ENCODE data around the gene PPP6R1. TPM values are rescaled to one million over a fixed set of nuclear protein-coding genes. Genes with fewer than 3 reads are reported as not detected.

The PPP6R1 gene
- total RNA-seq, 1 donor from 2014 or later: 63.0 TPM

- Mint-ChIP-seq H3K4me3 (ENCODE audit: unreplicated experiment) (no peak overlapping the region), H3K36me3 (ENCODE audit: unreplicated experiment) (no peaks in the 10 kb centered on the region), H3K27ac (ENCODE audit: unreplicated experiment) (no peak overlapping the region), H3K4me1 (ENCODE audit: unreplicated experiment) (peaks cover 6% of the 10 kb centered on the region), H3K9me3 (ENCODE audit: unreplicated experiment) (no peaks in the 10 kb centered on the region), H3K27me3 (ENCODE audit: unreplicated experiment) (peaks cover 11% of the 10 kb centered on the region)
- TF ChIP-seq CTCF (IDR thresholded peaks at IDR 0.05): no peak
- DNase-seq (ENCODE audit: extremely low spot score, unreplicated experiment): no peak
Measured at GRCh38 chr19:55188625-55189024, 70.2 kb downstream of the PPP6R1 start.

GRCh38 chr19:55186080-55186479, 72.7 kb downstream of the PPP6R1 start:
- no peak for TF ChIP-seq CTCF (IDR thresholded peaks at IDR 0.05)
- H3K4me3 Mint-ChIP-seq (ENCODE audit: unreplicated experiment): no peak overlapping the region
- DNase-seq (ENCODE audit: extremely low spot score, unreplicated experiment): no peak
- no peaks in the 10 kb centered on the region for H3K36me3 Mint-ChIP-seq (ENCODE audit: unreplicated experiment)
- no peaks in the 10 kb centered on the region for H3K9me3 Mint-ChIP-seq (ENCODE audit: unreplicated experiment)
- H3K27me3 Mint-ChIP-seq (ENCODE audit: unreplicated experiment): peaks cover 17% of the 10 kb centered on the region
- H3K27ac Mint-ChIP-seq (ENCODE audit: unreplicated experiment): no peak overlapping the region
- peaks cover 6% of the 10 kb centered on the region for H3K4me1 Mint-ChIP-seq (ENCODE audit: unreplicated experiment)

- Mint-ChIP-seq H3K4me3 (ENCODE audit: unreplicated experiment) (no peak overlapping the region), H3K27me3 (ENCODE audit: unreplicated experiment) (peaks cover 35% of the 10 kb centered on the region), H3K27ac (ENCODE audit: unreplicated experiment) (no peak overlapping the region), H3K9me3 (ENCODE audit: unreplicated experiment) (no peaks in the 10 kb centered on the region), H3K36me3 (ENCODE audit: unreplicated experiment) (no peaks in the 10 kb centered on the region), H3K4me1 (ENCODE audit: unreplicated experiment) (peaks cover 13% of the 10 kb centered on the region)
- DNase-seq (ENCODE audit: extremely low spot score, unreplicated experiment): no peak
- TF ChIP-seq CTCF (IDR thresholded peaks at IDR 0.05): no peak
Measured at GRCh38 chr19:55181740-55182139, 77.1 kb downstream of the PPP6R1 start.

Small RNA genes lying within 50 kb of the gene (microRNA-seq; reads per million reads assigned to microRNA genes)
- not detected for gene MIR6802 (ENCODE audit: unreplicated experiment)
- gene MIR6803 (ENCODE audit: unreplicated experiment): not detected
- gene MIR6804 (ENCODE audit: unreplicated experiment): not detected

Other genes starting within 250 kb of the PPP6R1 start
- gene GP6, start 220.8 kb downstream of the PPP6R1 start, total RNA-seq: 0.32 TPM in 1 of 2 replicates, not detected in the other
- gene RDH13, start 195.9 kb downstream of the PPP6R1 start, total RNA-seq: 13.0 and 15.1 TPM in 2 replicates
- 4.5 and 7.0 TPM in 2 replicates for gene EPS8L1, start 183.1 kb downstream of the PPP6R1 start, total RNA-seq
- gene PPP1R12C, start 141.4 kb downstream of the PPP6R1 start, total RNA-seq: 123 and 135 TPM in 2 replicates
- gene TNNT1, start 109.8 kb downstream of the PPP6R1 start, total RNA-seq: not detected in 2 replicates
- gene TNNI3, start 101.3 kb downstream of the PPP6R1 start, total RNA-seq: 0.57 TPM in 1 of 2 replicates, not detected in the other
- gene DNAAF3, start 92.4 kb downstream of the PPP6R1 start, total RNA-seq: 1.5 and 2.1 TPM in 2 replicates
- gene SYT5, start 78.7 kb downstream of the PPP6R1 start, total RNA-seq: not detected in 2 replicates
- gene PTPRH, start 49.5 kb downstream of the PPP6R1 start, total RNA-seq: 0.31 TPM in 1 of 2 replicates, not detected in the other
- gene TMEM86B, start 30.3 kb downstream of the PPP6R1 start, total RNA-seq: 2.9 and 3.2 TPM in 2 replicates
- 29.8 and 33.2 TPM in 2 replicates for gene HSPBP1, start 21.1 kb upstream of the PPP6R1 start, total RNA-seq
- 18.0 and 23.9 TPM in 2 replicates for gene BRSK1, start 25.0 kb upstream of the PPP6R1 start, total RNA-seq
- gene TMEM150B, start 66.3 kb upstream of the PPP6R1 start, total RNA-seq: not detected in 2 replicates
- 12.4 and 18.6 TPM in 2 replicates for gene KMT5C, start 80.9 kb upstream of the PPP6R1 start, total RNA-seq
- gene COX6B2, start 95.7 kb upstream of the PPP6R1 start, total RNA-seq: not detected in 2 replicates
- not detected in 2 replicates for gene GARIN5B, start 104.2 kb upstream of the PPP6R1 start, total RNA-seq
- 0.91 and 1.0 TPM in 2 replicates for gene IL11, start 111.4 kb upstream of the PPP6R1 start, total RNA-seq
- gene TMEM190, start 117.8 kb upstream of the PPP6R1 start, total RNA-seq: not detected in 2 replicates
- gene TMEM238, start 125.3 kb upstream of the PPP6R1 start, total RNA-seq: 0.70 and 1.1 TPM in 2 replicates
- gene RPL28, start 126.9 kb upstream of the PPP6R1 start, total RNA-seq: 1,845 and 2,000 TPM in 2 replicates
- gene UBE2S, start 148.8 kb upstream of the PPP6R1 start, total RNA-seq: 70.7 and 71.1 TPM in 2 replicates
- gene SHISA7, start 184.3 kb upstream of the PPP6R1 start, total RNA-seq: not detected in 2 replicates
- gene ISOC2, start 202.6 kb upstream of the PPP6R1 start, total RNA-seq: 37.0 and 39.8 TPM in 2 replicates
- not detected in 2 replicates for gene C19orf85, start 205.7 kb upstream of the PPP6R1 start, total RNA-seq
- gene ZNF628, start 217.6 kb upstream of the PPP6R1 start, total RNA-seq: 10.4 and 11.6 TPM in 2 replicates
- gene NAT14, start 226.2 kb upstream of the PPP6R1 start, total RNA-seq: 54.2 and 58.2 TPM in 2 replicates
- gene SSC5D, start 229.4 kb upstream of the PPP6R1 start, total RNA-seq: 21.5 and 22.1 TPM in 2 replicates